C1 segment of cervical spinal cord (tissue), 14 donors: ENCODE measurements around the gene SVIL.

Experiments
- DNase-seq, 14 donors: peaks; one replicate each; lab custom pipeline; 2025; lab: John Stamatoyannopoulos, UW

Gene SVIL

GRCh38 chr10:29634764-29635625 is at the start of gene SVIL:
Gene SVIL, minus strand, starts transcription at chr10:29634971. Its CDS starts 79,913 bp downstream, at chr10:29555058.
- no peak for DNase-seq

GRCh38 chr10:29681676-29682448 is 47.1 kb upstream of the SVIL start:
- DNase-seq: no peak

GRCh38 chr10:29680091-29680490 is 45.3 kb upstream of the SVIL start:
- DNase-seq: no peak

- DNase-seq: no peak
Measured at GRCh38 chr10:29676732-29677131, 42.0 kb upstream of the SVIL start.

- no peak for DNase-seq
Measured at GRCh38 chr10:29675984-29676383, 41.2 kb upstream of the SVIL start.

- no peak for DNase-seq
Measured at GRCh38 chr10:29671968-29672367, 37.2 kb upstream of the SVIL start.

GRCh38 chr10:29671228-29671780 is 36.5 kb upstream of the SVIL start:
- DNase-seq: no peak

GRCh38 chr10:29670761-29671160 is 36.0 kb upstream of the SVIL start:
- no peak for DNase-seq

GRCh38 chr10:29669149-29669548 is 34.4 kb upstream of the SVIL start:
- DNase-seq: no peak

- no peak for DNase-seq
Measured at GRCh38 chr10:29668628-29669027, 33.9 kb upstream of the SVIL start.

- DNase-seq: no peak
Measured at GRCh38 chr10:29667191-29667590, 32.4 kb upstream of the SVIL start.

GRCh38 chr10:29666201-29666600 is 31.4 kb upstream of the SVIL start:
- DNase-seq: no peak

- no peak for DNase-seq
Measured at GRCh38 chr10:29663718-29664117, 28.9 kb upstream of the SVIL start.

GRCh38 chr10:29658984-29659965 is 24.5 kb upstream of the SVIL start:
- no peak for DNase-seq

GRCh38 chr10:29657719-29658274 is 23.0 kb upstream of the SVIL start:
- DNase-seq: no peak

GRCh38 chr10:29656451-29656992 is 21.8 kb upstream of the SVIL start:
- DNase-seq: no peak

GRCh38 chr10:29652192-29652591 is 17.4 kb upstream of the SVIL start:
- no peak for DNase-seq

GRCh38 chr10:29651767-29652166 is 17.0 kb upstream of the SVIL start:
- DNase-seq: no peak

GRCh38 chr10:29650552-29650944 is 15.8 kb upstream of the SVIL start:
- DNase-seq: no peak
